GM12864 (cell line): ENCODE measurements around the gene ORMDL2.
"Not testable (repeated sequence)": the region's sequence is repeated elsewhere in the genome, so short reads cannot be mapped to it uniquely, and the experiment has no call there.

Source experiments
- DNase-seq: peaks from one replicate; pipeline ENCODE4 v3.0.0-alpha.2; 2011; ENCODE audit warnings: low read depth
- H3K4me3 ChIP-seq: 2 replicates; pipeline ENCODE4 v1.5.1; 2011; ENCODE audit warnings: mild to moderate bottlenecking, low read depth, low read length, control low read depth
- TF ChIP-seq, protein P1 (sequence below): IDR thresholded peaks from 2 replicates; pipeline ENCODE4 v1.5.1; 2011; ENCODE audit warnings: low read depth, mild to moderate bottlenecking, moderate library complexity, low read length, control low read depth, inconsistent platforms; ENCODE audit errors: missing control alignments

ORMDL2 gene

DNA sequence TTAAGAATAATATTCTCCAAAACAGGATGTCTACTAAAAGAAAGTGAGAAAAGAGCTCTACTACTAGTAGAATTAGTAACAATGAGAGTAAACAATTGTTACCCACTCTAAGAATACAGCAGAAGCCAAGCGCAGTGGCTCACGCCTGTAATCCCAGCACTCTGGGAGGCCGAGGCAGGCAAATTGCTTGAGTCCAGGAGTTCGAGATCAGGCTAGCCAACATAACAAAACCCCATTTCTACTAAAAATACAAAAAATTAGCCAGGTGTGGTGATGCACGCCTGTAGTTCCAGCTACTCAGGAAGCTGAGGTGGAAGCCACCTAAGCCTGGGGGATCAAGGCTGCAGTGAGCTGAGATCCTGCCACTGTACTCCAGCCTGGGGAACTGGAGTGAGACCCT lies 6.9 kb downstream of the ORMDL2 start:
- no peak overlapping the region for H3K4me3 ChIP-seq
- no peak for DNase-seq
- TF ChIP-seq, protein P1, sequence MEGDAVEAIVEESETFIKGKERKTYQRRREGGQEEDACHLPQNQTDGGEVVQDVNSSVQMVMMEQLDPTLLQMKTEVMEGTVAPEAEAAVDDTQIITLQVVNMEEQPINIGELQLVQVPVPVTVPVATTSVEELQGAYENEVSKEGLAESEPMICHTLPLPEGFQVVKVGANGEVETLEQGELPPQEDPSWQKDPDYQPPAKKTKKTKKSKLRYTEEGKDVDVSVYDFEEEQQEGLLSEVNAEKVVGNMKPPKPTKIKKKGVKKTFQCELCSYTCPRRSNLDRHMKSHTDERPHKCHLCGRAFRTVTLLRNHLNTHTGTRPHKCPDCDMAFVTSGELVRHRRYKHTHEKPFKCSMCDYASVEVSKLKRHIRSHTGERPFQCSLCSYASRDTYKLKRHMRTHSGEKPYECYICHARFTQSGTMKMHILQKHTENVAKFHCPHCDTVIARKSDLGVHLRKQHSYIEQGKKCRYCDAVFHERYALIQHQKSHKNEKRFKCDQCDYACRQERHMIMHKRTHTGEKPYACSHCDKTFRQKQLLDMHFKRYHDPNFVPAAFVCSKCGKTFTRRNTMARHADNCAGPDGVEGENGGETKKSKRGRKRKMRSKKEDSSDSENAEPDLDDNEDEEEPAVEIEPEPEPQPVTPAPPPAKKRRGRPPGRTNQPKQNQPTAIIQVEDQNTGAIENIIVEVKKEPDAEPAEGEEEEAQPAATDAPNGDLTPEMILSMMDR = no peak

DNA sequence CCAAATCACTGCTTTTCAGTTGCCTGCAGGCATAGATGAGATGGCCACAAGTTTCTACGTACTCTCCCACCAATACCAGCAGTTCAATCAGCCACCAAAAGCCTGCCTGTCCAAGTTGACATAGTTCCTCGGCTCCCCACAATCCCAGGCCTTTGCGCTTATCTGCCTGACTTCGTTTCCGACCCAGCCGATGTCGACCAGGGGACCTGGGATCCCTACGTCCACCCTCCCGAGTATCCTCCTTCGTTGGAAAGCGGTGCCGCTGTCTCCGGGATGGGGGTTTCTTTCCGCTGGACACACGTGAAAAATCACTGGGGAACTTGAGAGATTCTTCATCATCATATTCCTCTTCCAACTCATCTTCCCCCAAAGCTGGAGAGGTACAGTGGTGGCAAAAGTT lies 10.0 kb downstream of the ORMDL2 start:
- DNase-seq = no peak
- peak overlapping the region; percentile 76 for H3K4me3 ChIP-seq
- TF ChIP-seq, protein P1 = no peak

DNA sequence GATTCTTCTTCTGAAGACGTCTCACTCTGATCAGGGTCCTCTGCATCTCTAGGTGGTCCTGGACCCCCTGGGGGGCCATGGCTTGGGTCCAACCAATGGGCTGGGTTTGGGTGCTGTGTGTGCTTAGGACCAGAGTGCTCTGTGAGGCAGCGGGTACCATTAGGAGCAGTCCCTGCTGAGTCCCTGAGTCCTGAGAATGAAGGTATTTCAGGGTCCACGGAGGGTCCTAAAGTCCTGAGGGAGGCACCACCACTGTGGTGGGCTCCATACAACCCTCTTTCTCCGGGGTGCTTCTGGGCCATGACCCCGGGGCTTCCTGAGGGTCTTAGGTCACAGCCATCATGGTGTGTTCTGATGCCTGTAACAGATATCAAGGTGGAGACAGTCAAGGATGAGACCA lies 10.5 kb downstream of the ORMDL2 start:
- TF ChIP-seq, protein P1 = no peak
- H3K4me3 ChIP-seq = peak overlapping the region; percentile 76
- DNase-seq = no peak

DNA sequence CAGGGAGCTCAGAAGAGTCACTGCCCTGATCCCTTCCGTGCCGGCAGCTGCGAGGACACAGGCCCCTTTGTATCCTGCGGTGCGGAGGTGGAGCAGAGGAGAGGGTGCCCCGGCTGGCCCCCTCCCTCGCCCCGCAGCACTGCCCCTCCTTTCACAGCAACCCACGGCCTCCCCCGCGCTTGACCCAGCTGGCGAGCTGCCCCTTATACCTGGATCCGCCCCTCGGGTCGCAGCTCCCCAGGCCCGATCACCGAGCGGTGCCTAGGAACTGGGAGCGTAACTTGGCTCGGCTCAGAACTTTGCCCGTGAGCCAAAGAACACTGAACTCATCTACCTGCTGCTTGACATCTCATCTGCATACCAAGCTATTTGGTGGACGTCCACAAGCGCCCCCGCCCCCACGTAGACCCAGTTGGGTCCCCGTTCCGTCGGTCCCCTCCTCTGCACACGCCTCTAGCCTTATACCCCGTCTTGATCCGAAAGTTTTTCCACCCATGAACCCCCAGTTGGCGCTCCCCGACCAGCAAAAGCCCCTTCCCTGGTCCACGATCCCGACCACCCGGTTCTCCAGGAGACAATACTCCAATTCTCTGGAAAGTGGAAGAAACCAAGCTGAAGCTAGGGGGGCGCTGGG lies 12.2 kb downstream of the ORMDL2 start:
- H3K4me3 ChIP-seq = peak overlapping the region; percentile 76
- no peak for DNase-seq
- TF ChIP-seq, protein P1 = no peak

DNA sequence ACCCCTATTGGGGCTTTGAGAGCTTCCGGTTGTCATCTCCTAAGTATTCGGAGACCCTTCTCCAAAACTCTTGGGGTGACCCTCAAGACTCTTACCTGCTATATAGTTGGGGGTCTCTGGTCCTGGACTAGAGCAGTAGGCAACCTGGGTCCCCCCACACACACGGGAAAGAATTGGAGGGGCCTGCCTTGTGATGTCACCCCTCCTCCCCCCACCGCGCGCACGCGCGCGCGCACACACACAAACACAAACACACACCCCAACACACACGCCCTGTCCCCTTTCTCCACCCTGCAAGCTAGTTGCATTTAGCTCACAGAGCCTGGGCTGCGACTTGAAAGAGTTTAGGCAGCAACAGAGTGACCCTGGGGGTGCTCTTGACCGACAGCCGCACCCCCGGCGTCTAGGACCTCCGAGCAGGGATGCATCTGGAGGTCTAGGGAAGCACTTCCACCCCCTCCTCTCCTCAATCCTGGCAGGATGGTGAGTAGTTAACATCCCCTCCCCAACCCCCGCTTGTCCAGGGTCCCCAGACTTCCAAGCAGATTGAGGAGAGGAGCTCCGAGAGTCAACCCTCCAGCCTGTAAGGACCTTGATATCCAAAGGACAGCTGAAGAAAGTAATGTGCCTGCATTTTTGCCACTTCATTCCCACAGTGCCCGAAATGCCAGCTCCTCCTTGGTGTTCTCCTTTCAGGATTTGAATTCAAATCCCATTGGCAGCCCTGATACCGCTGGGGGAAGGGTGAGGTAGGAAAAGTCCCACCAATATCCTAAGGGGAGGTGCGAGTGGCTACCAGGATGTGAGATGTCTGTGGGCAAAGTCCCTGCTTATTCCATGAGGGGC lies 13.0 kb downstream of the ORMDL2 start:
- DNase-seq = no peak
- peak overlapping the region; percentile 76 for H3K4me3 ChIP-seq
- TF ChIP-seq, protein P1 = no peak

DNA sequence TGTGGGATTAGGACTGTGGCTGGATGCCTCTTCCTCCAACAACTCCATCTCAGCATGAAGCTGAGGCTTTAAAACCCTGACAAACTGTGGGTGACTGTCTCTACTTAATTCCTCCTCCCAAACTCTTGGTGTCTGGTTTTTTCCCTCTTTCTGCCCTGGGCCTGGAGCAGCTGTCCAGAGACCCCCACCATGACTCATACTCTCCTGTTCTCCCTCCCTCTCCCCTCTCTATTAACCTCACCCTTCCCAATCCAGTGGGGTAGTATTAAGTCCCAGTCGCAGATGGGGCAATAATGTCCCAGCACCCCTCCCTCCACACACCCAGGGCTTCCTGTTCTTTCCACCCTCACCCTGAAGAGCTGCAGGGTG lies 13.6 kb downstream of the ORMDL2 start:
- H3K4me3 ChIP-seq = no peak overlapping the region
- no peak for DNase-seq
- TF ChIP-seq, protein P1 = no peak

DNA sequence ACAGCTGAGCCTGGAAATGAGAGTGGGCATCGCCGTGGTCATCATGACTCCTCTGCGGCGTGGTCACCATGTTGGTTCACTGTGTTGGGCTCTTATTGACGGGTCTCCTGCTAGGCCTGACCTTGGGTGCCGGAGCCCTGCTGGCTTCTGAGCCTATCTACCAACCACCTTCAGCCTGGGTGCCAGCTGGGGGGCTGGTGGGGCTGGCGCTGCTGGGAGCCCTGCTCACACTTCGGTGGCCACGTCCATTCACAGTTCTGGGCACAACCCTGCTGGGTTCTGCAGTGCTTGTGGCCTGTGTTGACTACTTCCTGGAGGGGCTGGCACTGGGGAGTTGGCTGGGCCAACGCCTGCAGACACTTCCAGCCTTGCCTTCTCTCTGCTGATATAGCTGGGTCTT lies 15.2 kb downstream of the ORMDL2 start:
- no peak for DNase-seq
- TF ChIP-seq, protein P1 = no peak
- no peak overlapping the region for H3K4me3 ChIP-seq

DNA sequence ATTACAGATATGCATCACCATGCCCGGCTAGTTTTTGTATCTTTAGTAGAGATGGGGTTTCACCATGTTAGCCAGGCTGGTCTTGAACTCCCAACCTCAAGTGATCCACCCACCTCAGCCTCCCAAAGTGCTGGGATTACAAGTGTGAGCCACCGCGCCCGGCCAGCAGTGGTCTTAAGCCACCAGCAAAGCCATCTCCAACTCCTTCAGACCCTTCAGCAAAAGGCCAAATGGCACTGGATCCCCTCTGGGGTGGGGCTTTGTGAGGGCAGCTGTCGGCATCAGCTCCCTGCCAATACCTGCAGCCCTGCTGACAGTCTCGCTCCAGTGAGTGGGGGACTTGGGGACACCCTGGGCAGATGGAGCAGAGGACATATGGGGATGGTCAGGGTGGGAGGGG lies 16.6 kb downstream of the ORMDL2 start:
- DNase-seq, H3K4me3 ChIP-seq: not testable (repeated sequence)
